ENCODE results near the gene MAP3K5.
A peak's percentile ranks its signal among the peaks of the same experiment; 100 is the strongest.

MAP3K5 gene

GRCh38 chr6:136641873-136642465 is 150.3 kb downstream of the MAP3K5 start:
- no peak for DNase-seq

GRCh38 chr6:136641166-136641565 is 151.1 kb downstream of the MAP3K5 start:
- DNase-seq, result no peak

- DNase-seq, result no peak
Measured at GRCh38 chr6:136640132-136640915, 152.0 kb downstream of the MAP3K5 start.

- no peak for DNase-seq
Measured at GRCh38 chr6:136639702-136640101, 152.6 kb downstream of the MAP3K5 start.

- no peak for DNase-seq
Measured at GRCh38 chr6:136635615-136636014, 156.7 kb downstream of the MAP3K5 start.

GRCh38 chr6:136633355-136633754 is 158.9 kb downstream of the MAP3K5 start:
- no peak for DNase-seq

- no peak for DNase-seq
Measured at GRCh38 chr6:136628996-136629395, 163.3 kb downstream of the MAP3K5 start.

GRCh38 chr6:136627191-136627590 is 165.1 kb downstream of the MAP3K5 start:
- DNase-seq, result no peak

- no peak for DNase-seq
Measured at GRCh38 chr6:136625293-136625692, 167.0 kb downstream of the MAP3K5 start.

- DNase-seq, result no peak
Measured at GRCh38 chr6:136624347-136624746, 167.9 kb downstream of the MAP3K5 start.

GRCh38 chr6:136618086-136618485 is 174.2 kb downstream of the MAP3K5 start:
- no peak for DNase-seq

GRCh38 chr6:136616527-136616926 is 175.8 kb downstream of the MAP3K5 start:
- DNase-seq, result no peak

- no peak for DNase-seq
Measured at GRCh38 chr6:136614994-136615393, 177.3 kb downstream of the MAP3K5 start.

GRCh38 chr6:136614350-136614749 is 177.9 kb downstream of the MAP3K5 start:
- DNase-seq, result no peak

GRCh38 chr6:136613477-136613876 is 178.8 kb downstream of the MAP3K5 start:
- no peak for DNase-seq

GRCh38 chr6:136612666-136613389 is 179.4 kb downstream of the MAP3K5 start:
- no peak for DNase-seq

- DNase-seq, result no peak
Measured at GRCh38 chr6:136611746-136612145, 180.5 kb downstream of the MAP3K5 start.

- no peak for DNase-seq
Measured at GRCh38 chr6:136611133-136611532, 181.1 kb downstream of the MAP3K5 start.

- DNase-seq, result peak; percentile 27
Measured at GRCh38 chr6:136609873-136610706, 182.2 kb downstream of the MAP3K5 start.

GRCh38 chr6:136608991-136609390 is 183.3 kb downstream of the MAP3K5 start:
- no peak for DNase-seq

- peak; percentile 87 for DNase-seq
Measured at GRCh38 chr6:136607932-136608772, 184.1 kb downstream of the MAP3K5 start.

All from activated CD4-positive, alpha-beta T cell treated with anti-CD3 and anti-CD28 coated beads, Interleukin-2, Interleukin-6, amounts not matched to agents 100 ng/mL and 50 ng/mL, durations not matched to agents 16 hours and 8 hours (primary cell).